ENCODE measurements around the gene USHBP1.

USHBP1 gene

GRCh38 chr19:17202249-17202648 lies 62.3 kb downstream of the USHBP1 start:
- no peak for TF ChIP-seq CTCF (IDR thresholded peaks at IDR 0.05; ENCODE audit: extremely low read depth, missing control alignments)
- DNase-seq (ENCODE audit: low spot score): no peak

- TF ChIP-seq CTCF (IDR thresholded peaks at IDR 0.05; ENCODE audit: extremely low read depth, missing control alignments): no peak
- DNase-seq (ENCODE audit: low spot score): no peak
Measured at GRCh38 chr19:17200408-17201079, 64.0 kb downstream of the USHBP1 start.

All from GM20000 (cell line).